AG04449 (cell line): Measurements from ENCODE around the gene ARMC6.

ENCODE experiments used
- CTCF ChIA-PET: fragments of 350-600 bp; formaldehyde crosslinking; extraction: SDS; loops from one replicate; lab custom pipeline; 2021; ENCODE audit warnings: antibody characterized with exemption; lab: Yijun Ruan, JAX
- POLR2A ChIA-PET: fragments of 400-600, 350-600 bp; formaldehyde crosslinking; extraction: SDS; loops from one replicate; lab custom pipeline; 2020; ENCODE audit warnings: antibody characterized with exemption, inconsistent platforms; lab: Yijun Ruan, JAX
- DNase-seq: peaks from one replicate; pipeline ENCODE4 v3.0.0-alpha.2; 2010; ENCODE audit warnings: low read depth, low spot score
- H3K4me3 ChIP-seq: 2 replicates; pipeline ENCODE4 v1.5.1; 2011; ENCODE audit warnings: low read depth, mild to moderate bottlenecking, control low read depth, low read length
- TF ChIP-seq, protein P1 (sequence below): IDR thresholded peaks from one replicate; pipeline ENCODE4 v1.5.1; 2011; ENCODE audit warnings: mild to moderate bottlenecking, moderate library complexity, low read length, control low read depth, inconsistent platforms; ENCODE audit not compliant: insufficient read depth; ENCODE audit errors: missing control alignments

ARMC6 gene

DNA sequence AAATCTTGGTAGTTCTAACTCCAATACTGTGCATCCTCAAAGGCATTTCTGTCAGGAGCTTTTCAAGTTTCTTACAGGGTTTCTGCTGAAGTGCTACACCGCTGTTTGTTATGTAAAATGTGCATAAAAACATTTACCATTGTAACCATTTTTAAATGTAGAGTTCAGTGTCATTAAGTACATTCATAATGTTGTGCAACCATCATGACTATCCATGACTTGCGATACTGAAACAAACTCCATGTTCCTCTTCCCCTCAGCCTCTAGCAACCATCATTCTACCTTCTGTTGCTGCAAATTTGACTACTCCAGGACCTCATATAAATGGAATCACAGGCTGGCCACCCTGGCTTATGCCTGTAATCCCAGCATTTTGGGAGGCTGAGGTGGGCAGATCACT lies 16.0 kb downstream of the ARMC6 start:
- CTCF ChIA-PET = interaction anchor here (0.8 to 6.0 kb wide), 4 partner anchors 10 to 125 kb away, joined by 3 to 58 read pairs (median 7); no protein-coding TSS in a partner anchor

DNA sequence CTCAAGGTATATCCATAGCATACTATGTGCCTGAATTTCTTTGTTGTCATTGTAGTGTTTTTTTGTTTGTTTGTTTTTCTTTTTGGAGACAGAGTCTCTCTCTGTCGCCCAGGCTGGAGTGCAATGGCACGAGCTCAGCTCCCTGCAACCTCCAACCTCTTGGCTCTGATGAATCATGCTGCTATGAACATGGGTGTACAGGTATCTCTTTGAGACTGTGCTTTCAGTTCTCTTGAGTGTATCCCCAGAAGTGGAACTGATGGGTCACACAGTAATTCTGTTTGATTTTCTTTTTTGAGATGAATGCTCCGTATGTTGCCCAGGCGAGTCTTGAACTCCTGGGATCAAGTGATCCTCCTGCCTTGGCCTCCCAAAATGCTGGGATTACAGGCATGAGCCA lies 16.7 kb downstream of the ARMC6 start:
- POLR2A ChIA-PET = no interaction called here
- CTCF ChIA-PET = interaction anchor here (0.8 to 6.0 kb wide), 5 partner anchors 9 to 96 kb away, joined by 3 to 58 read pairs (median 10); no protein-coding TSS in a partner anchor
- no peak overlapping the region for H3K4me3 ChIP-seq
- DNase-seq = no peak
- TF ChIP-seq, protein P1, sequence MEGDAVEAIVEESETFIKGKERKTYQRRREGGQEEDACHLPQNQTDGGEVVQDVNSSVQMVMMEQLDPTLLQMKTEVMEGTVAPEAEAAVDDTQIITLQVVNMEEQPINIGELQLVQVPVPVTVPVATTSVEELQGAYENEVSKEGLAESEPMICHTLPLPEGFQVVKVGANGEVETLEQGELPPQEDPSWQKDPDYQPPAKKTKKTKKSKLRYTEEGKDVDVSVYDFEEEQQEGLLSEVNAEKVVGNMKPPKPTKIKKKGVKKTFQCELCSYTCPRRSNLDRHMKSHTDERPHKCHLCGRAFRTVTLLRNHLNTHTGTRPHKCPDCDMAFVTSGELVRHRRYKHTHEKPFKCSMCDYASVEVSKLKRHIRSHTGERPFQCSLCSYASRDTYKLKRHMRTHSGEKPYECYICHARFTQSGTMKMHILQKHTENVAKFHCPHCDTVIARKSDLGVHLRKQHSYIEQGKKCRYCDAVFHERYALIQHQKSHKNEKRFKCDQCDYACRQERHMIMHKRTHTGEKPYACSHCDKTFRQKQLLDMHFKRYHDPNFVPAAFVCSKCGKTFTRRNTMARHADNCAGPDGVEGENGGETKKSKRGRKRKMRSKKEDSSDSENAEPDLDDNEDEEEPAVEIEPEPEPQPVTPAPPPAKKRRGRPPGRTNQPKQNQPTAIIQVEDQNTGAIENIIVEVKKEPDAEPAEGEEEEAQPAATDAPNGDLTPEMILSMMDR = no peak

More for the DNA sequence above, 16.0 kb downstream of the ARMC6 start:
- TF ChIP-seq, protein P1 = no peak
- H3K4me3 ChIP-seq = no peak overlapping the region
- POLR2A ChIA-PET = no interaction called here
- no peak for DNase-seq

DNA sequence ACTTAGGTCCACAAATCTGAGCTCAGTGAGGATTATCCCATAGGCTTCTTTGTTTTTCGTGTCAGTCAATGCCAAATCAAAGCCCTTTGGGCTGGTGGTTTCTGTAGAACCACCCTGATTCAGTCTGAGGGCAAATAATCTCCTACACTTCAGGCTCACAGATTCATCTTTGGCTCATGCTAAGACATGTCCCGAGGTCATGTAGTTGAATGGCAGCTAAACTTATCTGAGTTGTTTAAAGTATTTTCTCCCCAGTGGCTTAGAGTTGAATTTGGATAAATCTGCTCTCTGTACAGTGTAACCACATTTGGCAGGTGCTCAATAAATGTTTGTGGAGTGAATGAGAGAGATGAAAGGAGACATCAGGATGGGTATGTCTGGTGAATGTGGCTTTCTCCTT lies 17.3 kb downstream of the ARMC6 start:
- ChIA-PET CTCF (interaction anchor here (1.2 to 6.0 kb wide), 6 partner anchors 10 to 95 kb away, joined by 3 to 58 read pairs (median 8); no protein-coding TSS in a partner anchor), POLR2A (no interaction called here)
- no peak for DNase-seq
- TF ChIP-seq, protein P1 = no peak
- no peak overlapping the region for H3K4me3 ChIP-seq

DNA sequence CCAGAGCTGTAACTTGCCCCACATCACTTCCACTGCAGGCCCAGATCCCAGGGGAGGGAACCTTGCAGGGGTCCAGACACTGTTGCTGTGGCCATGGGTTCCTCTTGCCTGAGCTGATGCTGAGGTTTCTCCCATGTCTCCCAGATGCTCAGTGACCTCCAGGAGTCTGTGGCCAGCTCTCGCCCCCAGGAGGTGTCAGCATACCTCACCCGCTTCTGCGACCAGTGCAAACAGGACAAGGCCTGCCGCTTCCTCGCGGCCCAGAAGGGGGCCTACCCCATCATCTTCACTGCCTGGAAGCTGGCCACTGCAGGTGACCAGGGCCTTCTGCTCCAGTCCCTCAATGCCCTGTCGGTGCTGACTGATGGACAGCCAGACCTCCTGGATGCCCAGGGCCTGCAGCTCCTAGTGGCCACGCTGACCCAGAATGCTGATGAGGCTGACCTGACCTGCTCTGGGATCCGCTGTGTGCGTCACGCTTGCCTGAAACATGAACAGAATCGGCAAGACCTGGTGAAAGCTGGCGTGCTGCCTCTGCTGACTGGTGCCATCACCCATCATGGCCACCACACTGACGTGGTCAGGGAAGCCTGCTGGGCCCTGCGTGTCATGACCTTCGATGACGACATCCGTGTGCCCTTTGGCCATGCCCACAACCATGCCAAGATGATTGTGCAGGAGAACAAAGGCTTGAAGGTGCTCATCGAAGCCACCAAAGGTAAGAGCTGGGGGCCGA lies 18.2 kb downstream of the ARMC6 start:
- ChIA-PET CTCF (interaction anchor here (0.5 to 6.0 kb wide), 10 partner anchors 9 to 138 kb away, joined by 3 to 58 read pairs (median 8); no protein-coding TSS in a partner anchor), POLR2A (no interaction called here)
- TF ChIP-seq, protein P1 = no peak
- DNase-seq = no peak
- no peak overlapping the region for H3K4me3 ChIP-seq

DNA sequence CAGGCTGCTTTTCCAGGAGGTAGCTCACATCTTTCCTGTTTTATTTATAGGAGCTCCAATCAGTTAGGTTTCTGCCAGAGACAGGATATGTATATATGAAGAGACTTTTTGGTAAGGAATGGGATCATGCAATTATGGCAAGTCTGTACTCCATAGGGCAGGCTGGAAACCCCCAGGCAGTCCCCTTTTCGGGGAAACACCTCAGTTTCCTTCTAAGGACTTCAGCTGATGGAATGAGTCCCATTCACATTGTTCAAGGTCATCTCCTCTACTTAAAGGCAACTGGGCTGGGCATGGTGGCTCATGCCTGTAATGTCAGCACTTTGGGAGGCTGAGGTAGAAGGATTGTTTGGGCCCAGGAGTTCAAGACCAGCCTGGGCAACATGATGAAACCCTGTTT lies 19.5 kb downstream of the ARMC6 start:
- ChIA-PET CTCF (interaction anchor here (0.8 to 6.0 kb wide), 9 partner anchors 9 to 121 kb away, joined by 3 to 58 read pairs (median 8); no protein-coding TSS in a partner anchor), POLR2A (no interaction called here)
- DNase-seq = no peak
- no peak overlapping the region for H3K4me3 ChIP-seq
- TF ChIP-seq, protein P1 = no peak
